HepG2 (cell line): Measurements from ENCODE around the gene VGF. TPM values are rescaled to one million over a fixed set of nuclear protein-coding genes. Genes with fewer than 3 reads are reported as not detected.

ENCODE experiments used
- HIVEP1 ChIP-seq: sonication (generic); formaldehyde crosslinking; IDR thresholded peaks from 2 replicates; pipeline ENCODE4 v1.4.0; 2020; ENCODE audit warnings: mild to moderate bottlenecking, missing genetic modification reagents
- IRX3 ChIP-seq: sonication (generic); formaldehyde crosslinking; IDR thresholded peaks from 2 replicates; pipeline ENCODE4 v1.8.1; 2023; ENCODE audit warnings: mild to moderate bottlenecking, low read depth, missing genetic modification reagents, borderline replicate concordance
- KAT8 ChIP-seq: IDR thresholded peaks from 2 replicates; pipeline ENCODE4 v1.6.1; 2016; ENCODE audit warnings: missing genetic modification reagents, missing compliant biosample characterization
- KDM6A ChIP-seq: IDR thresholded peaks from 2 replicates; pipeline ENCODE4 v1.6.1; 2016; ENCODE audit warnings: low read depth
- KLF12 ChIP-seq: sonication (generic); formaldehyde crosslinking; IDR thresholded peaks from 2 replicates; pipeline ENCODE4 v1.4.0; 2020; ENCODE audit warnings: missing genetic modification reagents, borderline replicate concordance
- MEF2D ChIP-seq: sonication (generic); formaldehyde crosslinking; IDR thresholded peaks from 2 replicates; pipeline ENCODE4 v1.5.1; 2020; ENCODE audit warnings: mild to moderate bottlenecking, missing genetic modification reagents
- NFRKB ChIP-seq: fragments of 450-650 bp; IDR thresholded peaks from 2 replicates; pipeline ENCODE4 v1.6.1; 2017
- NR2F1 ChIP-seq, 2 experiments: fragments of 450-650 bp in 1 of 2; formaldehyde crosslinking in 1 of 2; IDR thresholded peaks; 2 replicates each; pipeline versions ENCODE4 v1.5.0 to v1.6.1; 2016 to 2020; ENCODE audit warnings: mild to moderate bottlenecking in 1 of 2, missing compliant biosample characterization in 1 of 2, missing genetic modification reagents in 1 of 2, moderate library complexity in 1 of 2
- SAP130 ChIP-seq: IDR thresholded peaks from 2 replicates; pipeline ENCODE4 v1.6.1; 2016; ENCODE audit warnings: low read depth
- SKI ChIP-seq: fragments of 450-650 bp; IDR thresholded peaks from one replicate; pipeline ENCODE4 v1.6.1; 2018; ENCODE audit warnings: mild to moderate bottlenecking; ENCODE audit not compliant: partially characterized antibody
- SMC3 ChIP-seq: IDR thresholded peaks from 2 replicates; pipeline ENCODE4 v1.6.1; 2011; ENCODE audit warnings: low read length, improper control_type of control experiment
- ZNF30 ChIP-seq: sonication (generic); formaldehyde crosslinking; IDR thresholded peaks from 2 replicates; pipeline ENCODE4 v1.5.0; 2020; ENCODE audit warnings: mild to moderate bottlenecking, missing genetic modification reagents
- ZNF496 ChIP-seq: sonication (generic); formaldehyde crosslinking; IDR thresholded peaks from 2 replicates; pipeline ENCODE4 v1.8.1; 2023; ENCODE audit warnings: mild to moderate bottlenecking, moderate library complexity, missing genetic modification reagents; ENCODE audit not compliant: insufficient replicate concordance
- ZNF598 ChIP-seq: sonication (generic); formaldehyde crosslinking; IDR thresholded peaks from 2 replicates; pipeline ENCODE4 v1.5.1; 2020; ENCODE audit warnings: mild to moderate bottlenecking, missing genetic modification reagents, borderline replicate concordance
- polyA plus RNA-seq, 8 experiments: library from polyadenylated mRNA; depleted of rRNA in 3 of 8; stranded (reverse) in 7 of 8; unstranded in 1 of 8; fragments of >200 nt; fragmentation: Illumina TruSeq in 4 of 8; extraction: Trizol in 4 of 8; gene quantifications; 2 replicates each; pipeline versions ENCODE4 v1.2.1 to v1.2.3, GENCODE V29; 2011 to 2016; ENCODE audit warnings: low read depth in 4 of 8, missing spikeins in 1 of 8, mixed read lengths in 1 of 8; ENCODE audit not compliant: insufficient read depth in 1 of 8
- total RNA-seq, 5 experiments: library from RNA; depleted of rRNA; stranded (reverse); fragments of >200 nt; fragmentation: Illumina TruSeq; extraction: Trizol; gene quantifications; 2 replicates each; pipeline ENCODE4 v1.2.3, GENCODE V29; 2016; ENCODE audit warnings: low read depth in 1 of 5
- TF ChIP-seq, protein P1 (sequence below): sonication (generic); formaldehyde crosslinking; conservative IDR thresholded peaks from 2 replicates; pipeline ENCODE4 v1.8.0; 2022; ENCODE audit warnings: mild to moderate bottlenecking, moderate library complexity, missing genetic modification reagents
- TF ChIP-seq, protein P2 (sequence below): sonication (generic); formaldehyde crosslinking; IDR thresholded peaks from 2 replicates; pipeline ENCODE4 v1.4.0; 2020; ENCODE audit warnings: missing genetic modification reagents, borderline replicate concordance
- TF ChIP-seq, protein P3 (sequence below): sonication (generic); formaldehyde crosslinking; IDR thresholded peaks from 2 replicates; pipeline ENCODE4 v1.4.0; 2020; ENCODE audit warnings: missing genetic modification reagents
- TF ChIP-seq, protein P4 (sequence below): sonication (generic); formaldehyde crosslinking; IDR thresholded peaks from 2 replicates; pipeline ENCODE4 v1.4.0; 2020; ENCODE audit warnings: missing genetic modification reagents, borderline replicate concordance

The VGF gene
- total and polyA plus RNA-seq, 2 of the 13 experiments (the other 11 are each of a cell fraction or from before 2014, with no cell fraction given) = 0.12 to 0.46 TPM

DNA sequence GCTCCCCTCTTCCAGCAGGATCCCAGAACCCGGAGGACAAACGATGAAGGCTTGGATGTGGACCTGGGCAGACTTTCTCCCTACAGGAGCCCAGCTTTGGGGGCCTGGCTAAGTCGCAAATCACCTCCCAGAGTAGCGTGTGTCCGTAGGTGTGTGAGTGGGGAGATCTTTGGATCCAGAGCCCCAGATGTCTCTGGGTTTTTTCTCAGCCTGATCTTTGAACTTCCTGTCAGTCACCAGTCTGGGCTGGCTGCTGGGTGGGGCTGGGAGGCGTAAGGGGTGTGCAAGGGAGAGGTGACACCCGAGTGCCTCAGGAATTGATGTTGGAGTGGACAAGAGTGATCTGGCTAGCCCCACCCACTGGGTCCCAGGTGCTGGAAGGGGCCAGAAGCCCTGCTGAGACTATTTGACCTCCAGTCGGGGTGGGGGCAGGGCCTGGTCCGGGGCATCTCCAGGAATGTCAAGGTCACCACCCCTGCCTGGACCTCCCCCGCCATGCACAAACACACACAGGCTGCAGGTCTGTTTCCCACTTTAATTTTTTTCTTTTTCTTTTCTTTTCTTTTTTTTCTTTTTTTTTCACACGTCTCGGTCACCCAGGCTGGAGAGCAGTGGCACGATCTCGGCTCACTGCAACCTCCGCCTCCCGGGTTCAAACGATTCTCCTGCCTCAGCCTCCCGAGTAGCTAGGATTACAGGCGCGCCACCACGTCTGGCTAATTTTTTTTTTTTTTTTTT, 35.7 kb upstream of the VGF start, which contains the start of gene MOGAT3 (continued):
- TF ChIP-seq, protein P1, sequence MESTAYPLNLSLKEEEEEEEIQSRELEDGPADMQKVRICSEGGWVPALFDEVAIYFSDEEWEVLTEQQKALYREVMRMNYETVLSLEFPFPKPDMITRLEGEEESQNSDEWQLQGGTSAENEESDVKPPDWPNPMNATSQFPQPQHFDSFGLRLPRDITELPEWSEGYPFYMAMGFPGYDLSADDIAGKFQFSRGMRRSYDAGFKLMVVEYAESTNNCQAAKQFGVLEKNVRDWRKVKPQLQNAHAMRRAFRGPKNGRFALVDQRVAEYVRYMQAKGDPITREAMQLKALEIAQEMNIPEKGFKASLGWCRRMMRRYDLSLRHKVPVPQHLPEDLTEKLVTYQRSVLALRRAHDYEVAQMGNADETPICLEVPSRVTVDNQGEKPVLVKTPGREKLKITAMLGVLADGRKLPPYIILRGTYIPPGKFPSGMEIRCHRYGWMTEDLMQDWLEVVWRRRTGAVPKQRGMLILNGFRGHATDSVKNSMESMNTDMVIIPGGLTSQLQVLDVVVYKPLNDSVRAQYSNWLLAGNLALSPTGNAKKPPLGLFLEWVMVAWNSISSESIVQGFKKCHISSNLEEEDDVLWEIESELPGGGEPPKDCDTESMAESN (CRISPR knock-in tag) = peak; percentile 78; the same call in 1 of the 2 replicates
- TF ChIP-seq SMC3 = peak; percentile 6; the same call in 1 of the 2 replicates
- no peak for TF ChIP-seq IRX3 (CRISPR knock-in tag)
- TF ChIP-seq HIVEP1 (CRISPR knock-in tag) = peak; percentile 67; the same call in 1 of the 2 replicates
- TF ChIP-seq NR2F1 (CRISPR knock-in tag; IDR thresholded peaks at IDR 0.05) = peak; percentile 88 to 90
- peak; percentile 38; the same call in 1 of the 2 replicates for TF ChIP-seq ZNF598
- TF ChIP-seq, protein P2, sequence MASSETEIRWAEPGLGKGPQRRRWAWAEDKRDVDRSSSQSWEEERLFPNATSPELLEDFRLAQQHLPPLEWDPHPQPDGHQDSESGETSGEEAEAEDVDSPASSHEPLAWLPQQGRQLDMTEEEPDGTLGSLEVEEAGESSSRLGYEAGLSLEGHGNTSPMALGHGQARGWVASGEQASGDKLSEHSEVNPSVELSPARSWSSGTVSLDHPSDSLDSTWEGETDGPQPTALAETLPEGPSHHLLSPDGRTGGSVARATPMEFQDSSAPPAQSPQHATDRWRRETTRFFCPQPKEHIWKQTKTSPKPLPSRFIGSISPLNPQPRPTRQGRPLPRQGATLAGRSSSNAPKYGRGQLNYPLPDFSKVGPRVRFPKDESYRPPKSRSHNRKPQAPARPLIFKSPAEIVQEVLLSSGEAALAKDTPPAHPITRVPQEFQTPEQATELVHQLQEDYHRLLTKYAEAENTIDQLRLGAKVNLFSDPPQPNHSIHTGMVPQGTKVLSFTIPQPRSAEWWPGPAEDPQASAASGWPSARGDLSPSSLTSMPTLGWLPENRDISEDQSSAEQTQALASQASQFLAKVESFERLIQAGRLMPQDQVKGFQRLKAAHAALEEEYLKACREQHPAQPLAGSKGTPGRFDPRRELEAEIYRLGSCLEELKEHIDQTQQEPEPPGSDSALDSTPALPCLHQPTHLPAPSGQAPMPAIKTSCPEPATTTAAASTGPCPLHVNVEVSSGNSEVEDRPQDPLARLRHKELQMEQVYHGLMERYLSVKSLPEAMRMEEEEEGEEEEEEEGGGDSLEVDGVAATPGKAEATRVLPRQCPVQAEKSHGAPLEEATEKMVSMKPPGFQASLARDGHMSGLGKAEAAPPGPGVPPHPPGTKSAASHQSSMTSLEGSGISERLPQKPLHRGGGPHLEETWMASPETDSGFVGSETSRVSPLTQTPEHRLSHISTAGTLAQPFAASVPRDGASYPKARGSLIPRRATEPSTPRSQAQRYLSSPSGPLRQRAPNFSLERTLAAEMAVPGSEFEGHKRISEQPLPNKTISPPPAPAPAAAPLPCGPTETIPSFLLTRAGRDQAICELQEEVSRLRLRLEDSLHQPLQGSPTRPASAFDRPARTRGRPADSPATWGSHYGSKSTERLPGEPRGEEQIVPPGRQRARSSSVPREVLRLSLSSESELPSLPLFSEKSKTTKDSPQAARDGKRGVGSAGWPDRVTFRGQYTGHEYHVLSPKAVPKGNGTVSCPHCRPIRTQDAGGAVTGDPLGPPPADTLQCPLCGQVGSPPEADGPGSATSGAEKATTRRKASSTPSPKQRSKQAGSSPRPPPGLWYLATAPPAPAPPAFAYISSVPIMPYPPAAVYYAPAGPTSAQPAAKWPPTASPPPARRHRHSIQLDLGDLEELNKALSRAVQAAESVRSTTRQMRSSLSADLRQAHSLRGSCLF = no peak
- peak; percentile 93 for TF ChIP-seq MEF2D (CRISPR knock-in tag)
- peak; percentile 95 for TF ChIP-seq KLF12 (CRISPR knock-in tag)
- TF ChIP-seq SAP130 = peak; percentile 93
- TF ChIP-seq KDM6A (CRISPR knock-in tag) = peak; percentile 86
- TF ChIP-seq, protein P3, sequence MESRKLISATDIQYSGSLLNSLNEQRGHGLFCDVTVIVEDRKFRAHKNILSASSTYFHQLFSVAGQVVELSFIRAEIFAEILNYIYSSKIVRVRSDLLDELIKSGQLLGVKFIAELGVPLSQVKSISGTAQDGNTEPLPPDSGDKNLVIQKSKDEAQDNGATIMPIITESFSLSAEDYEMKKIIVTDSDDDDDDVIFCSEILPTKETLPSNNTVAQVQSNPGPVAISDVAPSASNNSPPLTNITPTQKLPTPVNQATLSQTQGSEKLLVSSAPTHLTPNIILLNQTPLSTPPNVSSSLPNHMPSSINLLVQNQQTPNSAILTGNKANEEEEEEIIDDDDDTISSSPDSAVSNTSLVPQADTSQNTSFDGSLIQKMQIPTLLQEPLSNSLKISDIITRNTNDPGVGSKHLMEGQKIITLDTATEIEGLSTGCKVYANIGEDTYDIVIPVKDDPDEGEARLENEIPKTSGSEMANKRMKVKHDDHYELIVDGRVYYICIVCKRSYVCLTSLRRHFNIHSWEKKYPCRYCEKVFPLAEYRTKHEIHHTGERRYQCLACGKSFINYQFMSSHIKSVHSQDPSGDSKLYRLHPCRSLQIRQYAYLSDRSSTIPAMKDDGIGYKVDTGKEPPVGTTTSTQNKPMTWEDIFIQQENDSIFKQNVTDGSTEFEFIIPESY (CRISPR knock-in tag) = no peak
- peak; percentile 44; the same call in 1 of the 2 replicates for TF ChIP-seq KAT8 (CRISPR knock-in tag)
- TF ChIP-seq NFRKB = no peak
- no peak for TF ChIP-seq ZNF496 (CRISPR knock-in tag)
- TF ChIP-seq SKI = peak; percentile 91
- no peak for TF ChIP-seq ZNF30 (CRISPR knock-in tag)
- TF ChIP-seq, protein P4, sequence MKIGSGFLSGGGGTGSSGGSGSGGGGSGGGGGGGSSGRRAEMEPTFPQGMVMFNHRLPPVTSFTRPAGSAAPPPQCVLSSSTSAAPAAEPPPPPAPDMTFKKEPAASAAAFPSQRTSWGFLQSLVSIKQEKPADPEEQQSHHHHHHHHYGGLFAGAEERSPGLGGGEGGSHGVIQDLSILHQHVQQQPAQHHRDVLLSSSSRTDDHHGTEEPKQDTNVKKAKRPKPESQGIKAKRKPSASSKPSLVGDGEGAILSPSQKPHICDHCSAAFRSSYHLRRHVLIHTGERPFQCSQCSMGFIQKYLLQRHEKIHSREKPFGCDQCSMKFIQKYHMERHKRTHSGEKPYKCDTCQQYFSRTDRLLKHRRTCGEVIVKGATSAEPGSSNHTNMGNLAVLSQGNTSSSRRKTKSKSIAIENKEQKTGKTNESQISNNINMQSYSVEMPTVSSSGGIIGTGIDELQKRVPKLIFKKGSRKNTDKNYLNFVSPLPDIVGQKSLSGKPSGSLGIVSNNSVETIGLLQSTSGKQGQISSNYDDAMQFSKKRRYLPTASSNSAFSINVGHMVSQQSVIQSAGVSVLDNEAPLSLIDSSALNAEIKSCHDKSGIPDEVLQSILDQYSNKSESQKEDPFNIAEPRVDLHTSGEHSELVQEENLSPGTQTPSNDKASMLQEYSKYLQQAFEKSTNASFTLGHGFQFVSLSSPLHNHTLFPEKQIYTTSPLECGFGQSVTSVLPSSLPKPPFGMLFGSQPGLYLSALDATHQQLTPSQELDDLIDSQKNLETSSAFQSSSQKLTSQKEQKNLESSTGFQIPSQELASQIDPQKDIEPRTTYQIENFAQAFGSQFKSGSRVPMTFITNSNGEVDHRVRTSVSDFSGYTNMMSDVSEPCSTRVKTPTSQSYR = peak; percentile 99
